Renal cortical epithelial cell (primary cell): ENCODE measurements around the gene HEATR5A. TPM values are rescaled to one million over a fixed set of nuclear protein-coding genes. Genes with fewer than 3 reads are reported as not detected.
"Not testable (repeated sequence)": the region's sequence is repeated elsewhere in the genome, so short reads cannot be mapped to it uniquely, and the experiment has no call there.

Source experiments
- DNase-seq: peaks from one replicate; pipeline ENCODE4 v3.0.0-alpha.2; 2011; ENCODE audit warnings: low read depth
- total RNA-seq: library from RNA; depleted of rRNA; stranded (reverse); fragments of >200 nt; gene quantifications from 2 replicates; pipeline ENCODE4 v1.2.3, GENCODE V29; 2014

Gene HEATR5A
- total RNA-seq, 1 donor from 2014 or later, result 36.0 TPM

DNA sequence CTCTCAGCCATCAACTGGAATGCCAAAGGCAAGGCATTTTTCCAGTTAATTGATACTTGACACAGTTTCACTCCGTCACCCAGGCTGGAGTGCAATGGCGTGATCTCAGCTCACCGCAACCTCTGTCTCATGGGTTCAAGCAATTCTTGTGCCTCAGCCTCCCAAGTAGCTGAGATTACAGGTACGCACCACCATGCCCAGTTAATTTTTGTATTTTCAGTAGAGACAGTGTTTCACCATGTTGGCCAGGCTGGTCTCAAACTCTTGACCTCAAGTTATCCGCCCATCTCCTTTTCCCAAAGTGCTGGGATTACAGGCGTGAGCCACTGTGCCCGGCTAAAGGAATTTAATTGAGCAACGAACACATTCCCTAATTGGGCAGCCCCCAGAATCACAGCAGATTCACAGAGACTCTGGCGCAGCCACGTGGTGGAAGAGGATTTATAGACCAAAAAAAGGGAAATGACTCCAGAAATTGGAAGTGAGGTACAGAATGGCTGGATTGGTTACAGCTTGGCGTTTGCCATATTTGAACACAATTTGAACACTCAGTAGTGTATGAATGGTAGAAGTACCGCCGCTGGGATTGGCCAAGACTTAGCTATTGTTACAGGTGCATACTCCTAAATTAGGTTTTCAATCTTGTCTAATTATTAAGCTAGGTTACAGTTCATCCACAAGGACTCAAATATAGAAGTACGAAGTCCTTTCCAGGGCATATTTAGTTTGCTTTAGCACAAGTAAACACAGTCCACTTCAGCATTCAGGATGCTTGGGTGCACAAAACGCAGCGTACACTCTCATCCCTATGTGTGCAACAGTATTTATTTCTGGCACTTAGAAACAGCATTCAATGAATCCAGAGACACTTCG lies 162.6 kb downstream of the HEATR5A start:
- peak; percentile 64 for DNase-seq

DNA sequence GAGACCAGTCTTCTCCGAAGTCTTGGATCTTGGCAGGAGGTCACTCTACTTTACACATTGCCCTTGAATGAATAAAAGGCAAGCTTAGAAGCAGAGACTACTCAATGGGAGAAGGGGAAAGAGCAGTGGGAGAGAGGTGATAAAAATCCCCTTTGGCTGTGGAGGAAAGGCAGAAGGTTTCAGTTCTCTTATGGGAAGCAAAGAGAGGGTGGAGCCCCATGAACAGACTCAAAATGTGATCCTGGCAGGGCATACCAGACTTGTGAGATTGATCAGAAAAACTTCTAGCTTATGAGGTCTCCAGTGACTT lies 163.2 kb downstream of the HEATR5A start:
- DNase-seq, result no peak

DNA sequence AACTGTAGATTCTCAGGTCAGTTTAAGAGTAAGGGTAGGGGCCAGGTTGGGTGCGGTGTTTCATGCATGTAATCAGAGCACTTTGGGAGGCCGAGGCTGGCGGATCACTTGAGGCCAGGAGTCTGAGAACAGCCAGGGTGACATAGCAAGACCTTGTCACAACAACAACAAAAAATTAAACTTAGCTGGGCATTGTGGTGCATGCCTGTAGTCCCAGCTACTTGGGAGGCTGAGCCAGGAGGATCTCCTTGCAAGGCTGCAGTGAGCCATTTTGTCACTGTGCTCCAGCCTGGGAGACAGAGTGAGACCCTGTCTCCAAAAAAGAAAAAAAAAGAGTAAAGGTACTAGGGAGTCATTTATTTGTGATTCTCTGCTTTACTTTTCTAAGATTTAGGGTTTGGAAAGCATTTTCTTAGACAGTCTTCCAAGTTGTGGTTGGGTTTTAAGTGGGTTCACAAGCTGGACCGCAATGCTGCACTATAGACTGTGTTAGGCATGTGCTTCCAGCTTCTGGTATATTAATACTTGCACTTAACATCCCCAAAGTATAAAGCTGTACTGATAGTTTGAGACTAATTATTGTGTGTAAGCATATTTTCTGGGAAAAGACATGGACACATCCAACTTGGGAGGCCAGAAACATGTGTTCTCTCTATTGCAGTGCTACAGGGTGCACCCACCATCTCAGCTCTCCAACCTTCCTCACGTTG lies 163.7 kb downstream of the HEATR5A start:
- no peak for DNase-seq

DNA sequence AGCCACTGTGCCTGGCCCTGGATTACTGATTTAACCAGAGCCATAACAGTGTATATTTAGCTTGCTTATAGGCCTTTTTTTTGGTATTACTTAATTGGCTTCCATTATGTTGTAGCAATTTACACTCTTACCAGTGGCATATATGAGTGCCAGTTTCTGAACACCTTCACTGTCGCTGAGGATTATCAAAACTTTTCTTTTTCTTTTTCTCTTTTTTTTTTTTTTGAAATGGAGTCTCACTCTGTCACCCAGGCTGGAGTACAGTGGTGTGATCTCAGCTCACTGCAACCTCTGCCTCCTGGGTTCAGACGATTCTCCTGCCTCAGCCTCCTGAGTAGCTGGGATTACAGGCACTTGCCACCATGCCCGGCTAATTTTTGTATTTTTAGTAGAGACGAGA lies 164.4 kb downstream of the HEATR5A start:
- DNase-seq, result not testable (repeated sequence)

DNA sequence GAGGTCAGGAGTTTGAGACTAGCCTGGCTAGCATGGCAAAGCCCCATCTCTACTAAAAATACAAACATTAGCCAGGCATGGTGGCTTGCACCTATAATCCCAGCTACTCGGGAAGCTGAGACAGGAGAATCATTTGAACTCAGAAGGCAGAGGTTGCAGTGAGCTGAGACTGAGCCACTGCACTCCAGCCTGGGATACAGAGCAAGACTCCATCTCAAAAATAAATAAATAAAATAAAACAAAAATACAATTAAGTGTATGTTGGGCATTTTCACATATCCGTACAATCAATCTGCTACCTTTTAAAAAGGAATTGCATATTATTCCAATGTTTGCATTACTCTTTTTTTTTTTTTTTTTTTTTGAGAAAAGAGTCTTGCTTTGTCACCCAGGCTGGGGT lies 165.1 kb downstream of the HEATR5A start:
- no peak for DNase-seq

DNA sequence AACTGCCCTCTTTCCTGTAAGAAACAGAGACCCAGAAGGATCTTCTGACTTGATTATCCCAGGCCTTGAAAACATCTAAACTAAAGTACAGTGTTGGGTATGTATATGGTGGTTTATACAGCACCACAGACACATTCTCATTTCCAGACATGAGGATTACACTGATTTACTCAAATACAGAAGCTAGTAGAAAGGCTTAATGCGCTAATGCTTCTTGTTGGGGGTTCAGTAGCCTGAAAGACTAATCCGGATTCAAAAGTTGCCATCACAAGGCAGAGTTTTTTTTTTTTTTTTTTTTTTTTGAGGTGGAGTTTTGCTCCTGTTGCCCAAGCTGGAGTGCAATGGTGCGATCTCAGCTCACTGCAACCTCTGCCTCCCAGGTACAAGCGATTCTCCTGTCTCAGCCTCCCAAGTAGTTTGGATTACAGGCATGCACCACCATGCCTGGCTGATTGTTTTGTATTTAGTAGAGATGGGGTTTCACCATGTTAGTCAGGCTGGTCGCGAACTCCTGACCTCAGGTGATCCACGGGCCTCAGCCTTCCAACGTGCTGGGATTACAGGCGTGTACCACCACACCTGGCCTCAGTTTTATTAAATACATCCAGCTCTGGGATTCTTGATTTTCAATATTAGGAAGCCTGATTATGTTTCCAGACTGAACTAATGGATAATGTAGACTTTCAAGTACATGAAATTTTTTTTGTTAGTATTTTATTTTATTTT lies 166.4 kb downstream of the HEATR5A start:
- no peak for DNase-seq

DNA sequence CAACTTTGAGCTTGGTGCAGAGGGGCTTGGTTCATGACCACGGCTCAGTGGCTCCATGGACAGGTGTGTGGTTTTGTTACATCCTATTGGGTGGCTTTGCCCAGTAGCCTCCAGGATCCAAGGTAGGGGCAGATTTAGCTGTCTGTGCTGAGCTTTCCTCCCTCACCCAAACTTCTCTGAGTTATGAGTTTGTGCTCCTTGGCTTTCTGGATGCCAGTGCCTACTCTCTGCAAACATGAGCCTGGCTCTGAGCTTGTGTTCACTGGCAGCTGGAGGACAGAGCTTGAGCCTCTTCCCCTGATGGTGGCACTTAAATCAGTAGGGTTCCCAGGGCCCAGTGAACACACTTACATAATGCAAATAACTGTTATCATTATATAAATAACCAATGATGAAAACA lies 167.5 kb downstream of the HEATR5A start:
- no peak for DNase-seq

DNA sequence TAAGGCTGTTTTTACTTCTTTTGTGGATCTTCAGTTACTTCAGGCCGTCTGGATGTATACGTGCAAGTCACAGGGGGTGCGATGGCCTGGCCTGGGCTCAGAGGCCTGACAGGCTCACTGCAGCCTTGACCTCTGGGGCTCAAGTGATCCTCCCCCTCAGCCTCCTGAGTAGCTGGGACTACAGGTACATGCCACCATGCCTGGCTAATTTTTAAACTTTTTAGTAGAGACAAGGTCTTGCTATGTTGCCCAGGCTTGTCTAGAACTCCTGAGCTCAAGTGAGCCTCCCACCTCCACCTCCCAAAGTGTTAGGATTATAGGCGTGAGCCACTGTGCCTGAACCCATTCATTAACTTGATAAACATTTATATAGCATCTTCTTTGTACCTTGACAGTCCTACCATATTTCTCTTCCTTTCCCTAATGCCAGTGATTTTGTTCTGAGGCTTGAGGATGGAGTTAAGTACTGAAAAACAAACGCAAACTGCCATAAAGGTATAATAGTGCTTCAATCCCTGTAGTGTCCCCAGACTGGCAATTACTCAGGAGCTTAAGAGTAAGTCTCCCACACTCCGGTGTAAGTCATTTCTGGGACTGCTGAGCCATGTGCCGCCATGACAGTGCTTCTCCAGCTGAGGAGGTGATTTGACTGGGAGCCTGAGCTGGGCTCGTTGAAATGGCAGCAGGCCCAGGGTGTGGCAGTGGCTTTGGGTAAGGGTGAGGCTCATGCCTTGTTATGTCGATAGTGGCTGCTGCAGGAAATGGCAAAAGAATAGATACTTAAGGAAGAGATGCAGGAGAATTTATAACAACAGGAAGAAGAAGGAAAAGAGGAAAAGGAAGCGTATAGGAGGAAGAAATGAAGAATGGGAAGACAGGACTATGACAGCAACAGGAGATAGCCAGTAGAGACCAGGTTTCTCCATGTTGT lies 169.1 kb downstream of the HEATR5A start:
- no peak for DNase-seq

DNA sequence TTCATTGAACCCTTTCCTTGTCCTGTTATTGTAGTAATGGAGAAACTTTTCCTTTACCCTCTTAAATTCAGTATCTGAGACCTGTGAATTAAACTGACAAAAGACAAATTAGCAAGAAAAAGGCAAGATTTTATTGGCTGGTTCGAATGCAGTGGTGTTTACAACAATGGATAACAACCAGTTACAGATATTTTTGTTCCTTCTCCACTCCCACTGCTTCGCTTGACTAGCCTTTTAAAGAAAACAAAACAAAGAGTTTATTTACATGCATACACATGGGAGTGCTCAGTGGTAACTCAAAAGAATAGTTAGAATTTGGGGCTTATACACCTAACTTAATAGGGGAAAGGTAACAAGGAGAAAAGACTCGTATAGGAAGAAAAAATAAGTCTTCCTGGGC lies 175.7 kb downstream of the HEATR5A start:
- peak; percentile 64 for DNase-seq

DNA sequence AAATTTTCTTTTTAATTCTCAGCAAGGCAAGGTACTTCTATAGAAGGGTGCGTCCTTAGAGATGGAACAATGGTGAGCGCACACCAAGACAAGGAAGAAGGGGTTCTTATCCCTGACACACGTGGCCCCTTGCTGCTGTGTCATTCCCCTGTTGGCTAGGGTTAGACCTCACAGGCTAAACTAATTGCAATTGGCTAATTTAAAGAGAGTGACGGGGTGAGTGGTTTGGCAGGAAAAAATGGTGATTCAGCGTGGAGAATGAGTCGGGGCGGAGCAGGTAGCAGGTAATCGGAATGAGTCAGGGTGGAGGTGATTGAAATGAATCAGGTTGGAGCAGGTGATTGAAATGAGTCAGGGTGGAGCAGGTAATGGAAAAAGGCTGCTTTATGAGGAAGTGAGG lies 176.5 kb downstream of the HEATR5A start:
- DNase-seq, result peak; percentile 84

DNA sequence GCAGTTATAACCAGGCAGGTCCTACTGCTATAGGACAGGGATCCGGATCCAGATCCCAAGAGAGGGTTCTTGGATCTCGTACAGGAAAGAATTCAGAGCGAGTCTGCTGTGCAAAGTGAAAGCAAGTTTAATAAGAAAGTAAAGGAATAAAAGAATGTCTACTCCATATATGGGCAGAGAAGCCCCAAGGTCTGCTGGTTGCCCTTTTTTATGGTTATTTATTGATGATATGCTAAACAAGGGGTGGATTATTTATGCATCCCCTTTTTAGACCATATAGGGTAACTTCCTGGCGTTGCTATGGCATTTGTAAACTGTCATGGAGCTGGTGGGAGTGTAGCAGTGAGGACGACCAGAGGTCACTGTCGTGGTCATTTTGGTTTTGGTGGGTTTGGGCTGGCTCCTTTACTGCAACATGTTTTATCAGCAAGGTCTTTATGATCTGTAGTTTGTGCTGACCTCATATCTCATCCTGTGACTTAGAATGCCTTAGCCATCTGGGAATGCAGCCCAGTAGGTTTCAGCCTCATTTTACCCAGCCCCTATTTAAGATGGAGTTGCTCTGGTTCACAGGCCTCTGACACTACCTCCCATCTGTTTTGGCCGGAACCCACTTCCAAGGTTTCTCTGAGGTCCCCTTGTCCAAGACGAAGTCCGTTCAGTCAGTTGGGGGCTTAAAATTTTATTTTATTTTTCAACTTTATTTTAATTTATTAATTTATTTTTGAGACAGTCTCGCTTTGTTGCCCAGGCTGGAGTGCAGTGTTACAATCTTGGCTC lies 178.0 kb downstream of the HEATR5A start:
- peak; percentile 24 for DNase-seq

Other genes starting within 250 kb of the HEATR5A start
- gene HECTD1, start 212.8 kb downstream of the HEATR5A start, total RNA-seq, result 239 and 354 TPM in 2 replicates
- 40.5 and 49.3 TPM in 2 replicates for gene DTD2, start 37.0 kb upstream of the HEATR5A start, total RNA-seq
- gene GPR33, start 67.5 kb upstream of the HEATR5A start, total RNA-seq, result not detected in 2 replicates
- gene NUBPL, start 140.9 kb upstream of the HEATR5A start, total RNA-seq, result 14.5 and 21.9 TPM in 2 replicates